ENCODE measurements around the gene EDDM13.
"Not testable (repeated sequence)": the region's sequence is repeated elsewhere in the genome, so short reads cannot be mapped to it uniquely, and the experiment has no call there.

GRCh38 chr19:56261932-56262331, 10.6 kb upstream of the EDDM13 start:
- TF ChIP-seq CAMTA2 (CRISPR knock-in tag; IDR thresholded peaks at IDR 0.05; ENCODE audit: borderline replicate concordance); SUZ12 (IDR thresholded peaks at IDR 0.05; ENCODE audit: low read depth, low read length): not testable (repeated sequence)
